Measurements from ENCODE around the gene ADRA2B. TPM values are rescaled to one million over a fixed set of nuclear protein-coding genes. Genes with fewer than 3 reads are reported as not detected.

Gene ADRA2B
- total RNA-seq, 1 donor: under 0.01 TPM

GRCh38 chr2:96099861-96100798 is 16.2 kb downstream of the ADRA2B start:
- H3K27ac ChIP-seq (ENCODE audit: low read depth, low read length): no peak overlapping the region
- no peak for TF ChIP-seq CTCF (IDR thresholded peaks at IDR 0.05; ENCODE audit: extremely low read depth, low read depth, low read length)

GRCh38 chr2:96098900-96099590 is 17.3 kb downstream of the ADRA2B start:
- DNase-seq (ENCODE audit: insufficient read length, low spot score, missing footprints): peak; percentile 60
- Histone ChIP-seq H3K27me3 (ENCODE audit: insufficient read depth, low read length) (peaks cover 6% of the 10 kb centered on the region), H2AFZ (ENCODE audit: low read length) (no peak overlapping the region), H3K4me3 (ENCODE audit: insufficient read depth, low read length) (no peak overlapping the region), H3K79me2 (ENCODE audit: insufficient read depth, low read length) (no peaks in the 10 kb centered on the region), H3K9me3 (ENCODE audit: low read depth, low read length) (no peaks in the 10 kb centered on the region), H3K27ac (ENCODE audit: low read depth, low read length) (no peak overlapping the region), H3K4me2 (ENCODE audit: insufficient read depth, low read length) (no peak overlapping the region), H3K4me1 (ENCODE audit: insufficient read depth, low read length) (no peaks in the 10 kb centered on the region), H4K20me1 (ENCODE audit: insufficient read depth, low read length) (no peaks in the 10 kb centered on the region), H3K36me3 (ENCODE audit: insufficient read depth, low read length) (no peaks in the 10 kb centered on the region)
- TF ChIP-seq CTCF (IDR thresholded peaks at IDR 0.05; ENCODE audit: extremely low read depth, low read depth, low read length): no peak

More at GRCh38 chr2:96099861-96100798, 16.2 kb downstream of the ADRA2B start:
- H3K79me2 ChIP-seq (ENCODE audit: insufficient read depth, low read length): no peaks in the 10 kb centered on the region
- DNase-seq (ENCODE audit: insufficient read length, low spot score, missing footprints): peak; percentile 60
- H3K4me3 ChIP-seq (ENCODE audit: insufficient read depth, low read length): no peak overlapping the region
- H3K4me2 ChIP-seq (ENCODE audit: insufficient read depth, low read length): no peak overlapping the region
- peaks cover 2% of the 10 kb centered on the region for H3K27me3 ChIP-seq (ENCODE audit: insufficient read depth, low read length)
- H3K4me1 ChIP-seq (ENCODE audit: insufficient read depth, low read length): no peaks in the 10 kb centered on the region
- H3K9me3 ChIP-seq (ENCODE audit: low read depth, low read length): peaks cover under 1% of the 10 kb centered on the region
- H4K20me1 ChIP-seq (ENCODE audit: insufficient read depth, low read length): no peaks in the 10 kb centered on the region
- no peak overlapping the region for H2AFZ ChIP-seq (ENCODE audit: low read length)
- no peaks in the 10 kb centered on the region for H3K36me3 ChIP-seq (ENCODE audit: insufficient read depth, low read length)

- no peaks in the 10 kb centered on the region for H3K4me1 ChIP-seq (ENCODE audit: insufficient read depth, low read length)
- no peaks in the 10 kb centered on the region for H3K79me2 ChIP-seq (ENCODE audit: insufficient read depth, low read length)
- no peak for TF ChIP-seq CTCF (IDR thresholded peaks at IDR 0.05; ENCODE audit: extremely low read depth, low read depth, low read length)
- no peak overlapping the region for H2AFZ ChIP-seq (ENCODE audit: low read length)
- no peaks in the 10 kb centered on the region for H3K9me3 ChIP-seq (ENCODE audit: low read depth, low read length)
- peaks cover 14% of the 10 kb centered on the region for H3K27me3 ChIP-seq (ENCODE audit: insufficient read depth, low read length)
- H4K20me1 ChIP-seq (ENCODE audit: insufficient read depth, low read length): no peaks in the 10 kb centered on the region
- H3K4me2 ChIP-seq (ENCODE audit: insufficient read depth, low read length): no peak overlapping the region
- DNase-seq (ENCODE audit: insufficient read length, low spot score, missing footprints): peak; percentile 32
- H3K27ac ChIP-seq (ENCODE audit: low read depth, low read length): no peak overlapping the region
- no peak overlapping the region for H3K4me3 ChIP-seq (ENCODE audit: insufficient read depth, low read length)
- no peaks in the 10 kb centered on the region for H3K36me3 ChIP-seq (ENCODE audit: insufficient read depth, low read length)
Measured at GRCh38 chr2:96097951-96098823, 18.2 kb downstream of the ADRA2B start.

All from osteoblast (primary cell).